BE2C (cell line): ENCODE data around the gene UBB.
A peak's percentile ranks its signal among the peaks of the same experiment; 100 is the strongest.
"Not testable (repeated sequence)": the region's sequence is repeated elsewhere in the genome, so short reads cannot be mapped to it uniquely, and the experiment has no call there.

ENCODE experiments used
- DNase-seq: peaks from one replicate; pipeline ENCODE4 v3.0.0-alpha.2; 2020
- H3K27me3 ChIP-seq: fragments of 250-450 bp; sonication (Bioruptor Pico); 2 replicates; pipeline ENCODE4 v1.5.1; 2020; ENCODE audit warnings: mild to moderate bottlenecking
- H3K36me3 ChIP-seq: fragments of 250-450 bp; sonication (Bioruptor Pico); 2 replicates; pipeline ENCODE4 v1.5.1; 2020; ENCODE audit warnings: mild to moderate bottlenecking
- H3K4me1 ChIP-seq: fragments of 250-450 bp; sonication (Bioruptor Pico); 2 replicates; pipeline ENCODE4 v1.5.1; 2020
- H3K4me3 ChIP-seq: 2 replicates; pipeline ENCODE4 v1.5.1; 2011; ENCODE audit warnings: low read depth, low read length
- H3K9me3 ChIP-seq: fragments of 250-450 bp; sonication (Bioruptor Pico); 2 replicates; pipeline ENCODE4 v1.5.1; 2020
- CTCF ChIP-seq: IDR thresholded peaks from 2 replicates; pipeline ENCODE4 v1.5.1; 2012; ENCODE audit warnings: mild to moderate bottlenecking, low read depth, low read length

UBB gene

GRCh38 chr17:16378636-16379282 is 2.1 kb upstream of the UBB start:
- no peak for TF ChIP-seq CTCF
- Histone ChIP-seq H3K9me3 (no peaks in the 10 kb centered on the region), H3K36me3 (peaks cover 12% of the 10 kb centered on the region), H3K27me3 (no peaks in the 10 kb centered on the region), H3K4me1 (no peaks in the 10 kb centered on the region), H3K4me3 (no peak overlapping the region)
- no peak for DNase-seq

GRCh38 chr17:16379654-16380053 is 1.2 kb upstream of the UBB start:
- H3K36me3 ChIP-seq = peaks cover 12% of the 10 kb centered on the region
- H3K4me3 ChIP-seq = no peak overlapping the region
- no peaks in the 10 kb centered on the region for H3K4me1 ChIP-seq
- no peak for TF ChIP-seq CTCF
- DNase-seq = no peak
- H3K9me3 ChIP-seq = no peaks in the 10 kb centered on the region
- H3K27me3 ChIP-seq = no peaks in the 10 kb centered on the region

DNA sequence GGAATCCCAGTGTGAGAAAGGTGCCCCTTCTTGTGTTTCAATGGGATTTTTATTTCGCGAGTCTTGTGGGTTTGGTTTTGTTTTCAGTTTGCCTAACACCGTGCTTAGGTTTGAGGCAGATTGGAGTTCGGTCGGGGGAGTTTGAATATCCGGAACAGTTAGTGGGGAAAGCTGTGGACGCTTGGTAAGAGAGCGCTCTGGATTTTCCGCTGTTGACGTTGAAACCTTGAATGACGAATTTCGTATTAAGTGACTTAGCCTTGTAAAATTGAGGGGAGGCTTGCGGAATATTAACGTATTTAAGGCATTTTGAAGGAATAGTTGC is 567 bp downstream of the UBB start:
- no peak for DNase-seq
- H3K4me3 ChIP-seq = peak overlapping the region; percentile 97
- TF ChIP-seq CTCF = no peak

GRCh38 chr17:16383216-16383615 is 2.3 kb downstream of the UBB start:
- Histone ChIP-seq H3K4me3 (peak overlapping the region; percentile 14; the same call in 1 of the 2 replicates), H3K27me3 (no peaks in the 10 kb centered on the region), H3K4me1 (no peaks in the 10 kb centered on the region), H3K36me3 (peaks cover 12% of the 10 kb centered on the region), H3K9me3 (no peaks in the 10 kb centered on the region)
- TF ChIP-seq CTCF = no peak
- DNase-seq = no peak

More for the DNA sequence above, 567 bp downstream of the UBB start:
- H3K36me3 ChIP-seq = peaks cover 12% of the 10 kb centered on the region
- no peaks in the 10 kb centered on the region for H3K9me3 ChIP-seq
- H3K4me1 ChIP-seq = no peaks in the 10 kb centered on the region
- H3K27me3 ChIP-seq = no peaks in the 10 kb centered on the region

GRCh38 chr17:16383772-16384287 is 2.9 kb downstream of the UBB start:
- Histone ChIP-seq H3K4me3 (no peak overlapping the region), H3K36me3 (peaks cover 12% of the 10 kb centered on the region), H3K9me3 (no peaks in the 10 kb centered on the region), H3K4me1 (no peaks in the 10 kb centered on the region), H3K27me3 (no peaks in the 10 kb centered on the region)
- no peak for TF ChIP-seq CTCF
- no peak for DNase-seq

- Histone ChIP-seq H3K9me3 (no peaks in the 10 kb centered on the region), H3K4me1 (no peaks in the 10 kb centered on the region), H3K36me3 (peaks cover 12% of the 10 kb centered on the region), H3K4me3 (no peak overlapping the region), H3K27me3 (no peaks in the 10 kb centered on the region)
- no peak for TF ChIP-seq CTCF
- no peak for DNase-seq
Measured at GRCh38 chr17:16384557-16384956, 3.7 kb downstream of the UBB start.

DNA sequence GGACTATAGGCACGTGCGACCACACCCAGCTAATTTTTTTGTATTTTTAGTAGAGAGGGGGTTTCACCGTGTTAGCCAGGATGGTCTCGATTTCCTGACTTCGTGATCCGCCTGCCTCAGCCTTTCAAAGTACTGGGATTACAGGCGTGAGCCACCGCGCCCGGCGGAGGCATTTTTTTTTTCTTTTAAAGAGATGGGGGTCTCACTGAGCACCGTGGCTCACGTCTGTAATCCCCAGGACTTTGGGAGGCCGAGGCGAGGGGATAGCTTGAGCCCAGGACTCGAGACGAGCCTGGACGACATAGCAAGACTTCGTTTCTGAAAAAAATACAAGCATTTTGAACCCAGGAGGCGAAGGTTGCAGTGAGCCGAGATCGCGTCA is 5.2 kb downstream of the UBB start:
- H3K36me3 ChIP-seq = peaks cover 12% of the 10 kb centered on the region
- DNase-seq, H3K4me3 ChIP-seq, H3K27me3 ChIP-seq, H3K9me3 ChIP-seq, H3K4me1 ChIP-seq: not testable (repeated sequence)
